ENCODE results near the gene CDC26. TPM values are rescaled to one million over a fixed set of nuclear protein-coding genes. Genes with fewer than 3 reads are reported as not detected.
"Not testable (repeated sequence)": the region's sequence is repeated elsewhere in the genome, so short reads cannot be mapped to it uniquely, and the experiment has no call there.

Gene CDC26
- total and polyA plus RNA-seq, 10 donors = 20.6 to 42.9 (median 29.5) TPM

GRCh38 chr9:113296796-113297558 lies 21.6 kb upstream of the CDC26 start:
- Histone ChIP-seq H3K27me3 (replicated peaks in 1 of 7) (no peaks in the 10 kb centered on the region), H3K4me3 (no peak overlapping the region), H3K9me3 (no peaks in the 10 kb centered on the region), H3K4me1 (peaks cover 0 to 6% (median 0%) of the 10 kb centered on the region in 6 donors), H3K27ac (no peak overlapping the region), H3K36me3 (peaks cover 0 to 23% (median 15%) of the 10 kb centered on the region in 6 donors)
- DNase-seq = no peak
- TF ChIP-seq POLR2A (IDR thresholded peaks at IDR 0.05) (no peak), CTCF (IDR thresholded peaks at IDR 0.05 in 8 of 11, conservative IDR thresholded peaks at IDR 0.05 in 3 of 11) (no peak), POLR2AphosphoS5 (IDR thresholded peaks at IDR 0.05) (no peak)
- intact Hi-C loops (cut with DNase I; ENCODE audit: low total_unique reads) = no loop called here
- WGBS, 5 donors = 75 to 84% (median 82%) methylated on average over 9 of the region's 9 CpGs

- H3K9me3 ChIP-seq; intact Hi-C loops (cut with DNase I; ENCODE audit: low total_unique reads); H3K27me3 ChIP-seq (replicated peaks in 1 of 7); H3K4me1 ChIP-seq; DNase-seq; H3K27ac ChIP-seq; H3K4me3 ChIP-seq: not testable (repeated sequence)
- WGBS, 5 donors = 90 to 96% (median 92%) methylated on average over 8 of the region's 8 CpGs
- H3K36me3 ChIP-seq = peaks cover 0 to 30% (median 23%) of the 10 kb centered on the region in 6 donors
Measured at GRCh38 chr9:113296247-113296646, 20.9 kb upstream of the CDC26 start.

GRCh38 chr9:113293285-113293878 lies 18.0 kb upstream of the CDC26 start:
- 75 to 86% (median 82%) methylated on average over 7 of the region's 7 CpGs for WGBS, 5 donors
- H3K4me1 ChIP-seq = no peaks in the 10 kb centered on the region
- no peak overlapping the region for H3K27ac ChIP-seq
- H3K27me3 ChIP-seq (replicated peaks in 1 of 7) = no peaks in the 10 kb centered on the region
- TF ChIP-seq CTCF (IDR thresholded peaks at IDR 0.05 in 8 of 11, conservative IDR thresholded peaks at IDR 0.05 in 3 of 11) (no peak), POLR2A (IDR thresholded peaks at IDR 0.05) (no peak), POLR2AphosphoS5 (IDR thresholded peaks at IDR 0.05) (no peak)
- DNase-seq = no peak
- intact Hi-C loops (cut with DNase I; ENCODE audit: low total_unique reads) = no loop called here
- H3K9me3 ChIP-seq = no peaks in the 10 kb centered on the region
- peaks cover 0 to 59% (median 51%) of the 10 kb centered on the region in 6 donors for H3K36me3 ChIP-seq
- no peak overlapping the region for H3K4me3 ChIP-seq

GRCh38 chr9:113290052-113290607 lies 14.8 kb upstream of the CDC26 start:
- intact Hi-C loops (cut with DNase I; ENCODE audit: low total_unique reads) = no loop called here
- no peak for DNase-seq
- Histone ChIP-seq H3K4me3 (no peak overlapping the region), H3K27me3 (replicated peaks in 1 of 7) (no peaks in the 10 kb centered on the region), H3K4me1 (no peaks in the 10 kb centered on the region), H3K27ac (no peak overlapping the region), H3K9me3 (no peaks in the 10 kb centered on the region), H3K36me3 (peaks cover 2 to 91% (median 81%) of the 10 kb centered on the region in 6 donors)
- TF ChIP-seq CTCF (IDR thresholded peaks at IDR 0.05 in 8 of 11, conservative IDR thresholded peaks at IDR 0.05 in 3 of 11) = no peak
- TF ChIP-seq POLR2A (IDR thresholded peaks at IDR 0.05) = no peak
- TF ChIP-seq POLR2AphosphoS5 (IDR thresholded peaks at IDR 0.05) = no peak
- 88 to 94% (median 92%) methylated on average over 6 of the region's 6 CpGs for WGBS, 5 donors
